ENCODE data around the gene TAT. TPM values are rescaled to one million over a fixed set of nuclear protein-coding genes. Genes with fewer than 3 reads are reported as not detected.

TAT gene
- total RNA-seq, 1 experiment from 2014 or later = not detected

DNA sequence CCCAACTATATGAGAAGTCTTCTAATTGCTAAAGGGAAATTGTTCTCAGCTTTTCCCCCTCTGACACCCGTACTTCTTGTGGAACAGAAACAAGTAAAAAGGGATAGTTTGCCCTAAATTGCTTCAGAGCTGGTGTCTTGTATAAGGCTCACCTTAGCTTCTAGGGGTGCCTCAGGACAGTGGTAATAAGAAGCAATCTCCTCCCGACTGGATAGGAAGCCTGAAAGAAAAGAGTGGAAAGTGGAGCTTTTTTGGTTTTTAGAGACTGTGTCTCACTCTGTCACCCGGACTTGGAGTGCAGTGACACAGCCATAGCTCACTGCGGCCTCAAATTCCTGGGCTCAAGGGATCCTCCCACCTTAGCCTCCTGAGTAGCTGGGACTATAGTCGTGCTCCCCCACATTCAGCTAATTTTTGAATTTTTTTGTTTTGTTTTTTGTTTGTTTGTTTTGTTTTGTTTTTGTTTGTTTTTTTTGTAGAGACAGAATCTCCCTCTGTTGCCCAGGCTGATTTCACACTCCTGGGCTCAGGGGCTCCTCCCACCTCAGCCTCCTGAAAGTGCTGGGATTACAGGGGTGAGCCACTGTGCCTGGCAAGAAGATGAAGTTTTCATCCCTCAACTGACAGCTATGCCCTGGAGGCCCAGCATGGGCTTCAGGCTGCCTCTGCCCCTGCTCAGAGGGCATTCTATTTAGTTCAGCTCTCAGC lies 3.4 kb downstream of the TAT start:
- H3K27ac ChIP-seq (ENCODE audit: low read depth, low read length, poor library complexity, severe bottlenecking) = no peak overlapping the region
- TF ChIP-seq, protein P1, sequence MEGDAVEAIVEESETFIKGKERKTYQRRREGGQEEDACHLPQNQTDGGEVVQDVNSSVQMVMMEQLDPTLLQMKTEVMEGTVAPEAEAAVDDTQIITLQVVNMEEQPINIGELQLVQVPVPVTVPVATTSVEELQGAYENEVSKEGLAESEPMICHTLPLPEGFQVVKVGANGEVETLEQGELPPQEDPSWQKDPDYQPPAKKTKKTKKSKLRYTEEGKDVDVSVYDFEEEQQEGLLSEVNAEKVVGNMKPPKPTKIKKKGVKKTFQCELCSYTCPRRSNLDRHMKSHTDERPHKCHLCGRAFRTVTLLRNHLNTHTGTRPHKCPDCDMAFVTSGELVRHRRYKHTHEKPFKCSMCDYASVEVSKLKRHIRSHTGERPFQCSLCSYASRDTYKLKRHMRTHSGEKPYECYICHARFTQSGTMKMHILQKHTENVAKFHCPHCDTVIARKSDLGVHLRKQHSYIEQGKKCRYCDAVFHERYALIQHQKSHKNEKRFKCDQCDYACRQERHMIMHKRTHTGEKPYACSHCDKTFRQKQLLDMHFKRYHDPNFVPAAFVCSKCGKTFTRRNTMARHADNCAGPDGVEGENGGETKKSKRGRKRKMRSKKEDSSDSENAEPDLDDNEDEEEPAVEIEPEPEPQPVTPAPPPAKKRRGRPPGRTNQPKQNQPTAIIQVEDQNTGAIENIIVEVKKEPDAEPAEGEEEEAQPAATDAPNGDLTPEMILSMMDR (conservative IDR thresholded peaks at IDR 0.05; ENCODE audit: low read depth, low read length) = no peak
- TF ChIP-seq EZH2 (IDR thresholded peaks at IDR 0.05; ENCODE audit: borderline replicate concordance, low read depth, low read length, poor library complexity, severe bottlenecking) = no peak
- H3K27me3 ChIP-seq (replicated peaks; ENCODE audit: insufficient read depth, low read depth, low read length, poor library complexity) = peaks cover 38% of the 10 kb centered on the region
- BruUV-seq (replicated peaks) = no TSS peak
- ChIA-PET CTCF (no interaction called here), POLR2A (ENCODE audit: low non-redundant PET) (interaction anchor here (0.6 kb wide), 1 partner anchor 8 kb away, joined by 3 read pairs; no protein-coding TSS in a partner anchor)
- no peaks in the 10 kb centered on the region for H3K9me3 ChIP-seq (ENCODE audit: low read depth, low read length, poor library complexity, severe bottlenecking)
- intact Hi-C loops (cut with micrococcal nuclease; ENCODE audit: unreplicated experiment) = loop anchor here (5.0 kb wide), 1 partner anchor 39 kb away; no protein-coding TSS in a partner anchor
- DNase-seq (ENCODE audit: low spot score) = no peak
- H3K36me3 ChIP-seq (ENCODE audit: insufficient read depth, low read length, poor library complexity, severe bottlenecking) = no peaks in the 10 kb centered on the region
- no peaks in the 10 kb centered on the region for H3K4me1 ChIP-seq (ENCODE audit: insufficient read depth, low read length, poor library complexity, severe bottlenecking)
- H3K4me3 ChIP-seq (ENCODE audit: low read depth, low read length, poor library complexity, severe bottlenecking) = no peak overlapping the region

DNA sequence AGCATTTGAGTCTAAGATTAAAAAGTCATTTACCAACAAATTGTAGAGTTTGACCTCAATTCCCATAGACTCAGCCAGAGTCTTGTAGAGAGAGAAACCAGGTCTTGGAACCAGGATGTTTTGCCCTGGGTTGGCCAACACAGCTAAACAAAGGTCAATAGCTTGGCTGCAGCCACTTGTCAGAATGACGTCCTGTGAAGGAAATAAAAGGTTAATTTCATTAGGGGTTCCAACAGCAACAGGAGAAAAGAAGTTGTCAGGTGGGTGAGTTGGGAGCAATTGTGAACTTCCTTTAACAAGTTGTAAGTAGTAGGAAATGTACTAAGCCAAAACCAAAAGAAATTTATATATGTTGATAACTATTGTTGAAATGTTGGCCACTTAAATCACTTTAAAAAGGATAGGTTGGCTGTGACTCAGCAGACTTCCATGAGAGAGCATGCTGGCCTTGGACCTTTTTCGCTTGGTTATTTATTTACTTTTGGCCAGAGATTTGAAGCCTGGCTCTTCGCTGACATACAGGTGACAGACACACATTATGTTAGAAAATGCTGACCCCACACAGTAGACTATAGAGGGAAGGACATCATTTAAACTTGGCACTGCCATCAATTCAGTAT lies 4.3 kb downstream of the TAT start:
- no peaks in the 10 kb centered on the region for H3K4me1 ChIP-seq (ENCODE audit: insufficient read depth, low read length, poor library complexity, severe bottlenecking)
- intact Hi-C loops (cut with micrococcal nuclease; ENCODE audit: unreplicated experiment) = loop anchor here (5.0 kb wide), 1 partner anchor 40 kb away; no protein-coding TSS in a partner anchor
- no peak overlapping the region for H3K27ac ChIP-seq (ENCODE audit: low read depth, low read length, poor library complexity, severe bottlenecking)
- DNase-seq (ENCODE audit: low spot score) = no peak
- TF ChIP-seq, protein P1 (conservative IDR thresholded peaks at IDR 0.05; ENCODE audit: low read depth, low read length) = no peak
- TF ChIP-seq EZH2 (IDR thresholded peaks at IDR 0.05; ENCODE audit: borderline replicate concordance, low read depth, low read length, poor library complexity, severe bottlenecking) = no peak
- H3K9me3 ChIP-seq (ENCODE audit: low read depth, low read length, poor library complexity, severe bottlenecking) = no peaks in the 10 kb centered on the region
- peaks cover 30% of the 10 kb centered on the region for H3K27me3 ChIP-seq (replicated peaks; ENCODE audit: insufficient read depth, low read depth, low read length, poor library complexity)
- H3K4me3 ChIP-seq (ENCODE audit: low read depth, low read length, poor library complexity, severe bottlenecking) = no peak overlapping the region
- H3K36me3 ChIP-seq (ENCODE audit: insufficient read depth, low read length, poor library complexity, severe bottlenecking) = no peaks in the 10 kb centered on the region
- POLR2A ChIA-PET (ENCODE audit: low non-redundant PET) = interaction anchor here (0.5 kb wide), 1 partner anchor 26 kb away, joined by 3 read pairs; no protein-coding TSS in a partner anchor
- CTCF ChIA-PET = no interaction called here
- BruUV-seq (replicated peaks) = no TSS peak

DNA sequence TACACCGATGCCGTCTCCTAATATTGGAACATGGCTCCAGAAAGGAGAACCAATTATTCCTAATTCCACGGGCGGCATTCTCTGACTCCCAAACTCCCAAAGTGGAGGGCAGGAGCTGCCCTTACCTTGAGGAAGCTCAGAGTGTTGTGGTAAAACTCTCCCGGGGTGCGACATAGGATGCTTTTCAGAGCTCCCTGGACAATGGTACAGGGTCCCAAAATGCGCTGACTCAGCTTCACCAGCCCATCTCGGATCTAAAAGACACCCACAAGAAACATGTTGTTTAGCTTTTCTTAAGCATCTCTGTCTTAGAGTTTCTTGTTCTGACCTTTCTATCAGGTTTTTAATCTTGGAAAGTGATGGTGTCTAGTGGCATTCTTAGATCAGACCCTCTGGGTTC lies 6.7 kb downstream of the TAT start:
- intact Hi-C loops (cut with micrococcal nuclease; ENCODE audit: unreplicated experiment) = loop anchor here (5.0 kb wide), 1 partner anchor 42 kb away; no protein-coding TSS in a partner anchor
- Histone ChIP-seq H3K27me3 (replicated peaks; ENCODE audit: insufficient read depth, low read depth, low read length, poor library complexity) (peaks cover 5% of the 10 kb centered on the region), H3K27ac (ENCODE audit: low read depth, low read length, poor library complexity, severe bottlenecking) (no peak overlapping the region), H3K4me1 (ENCODE audit: insufficient read depth, low read length, poor library complexity, severe bottlenecking) (peaks cover 5% of the 10 kb centered on the region), H3K36me3 (ENCODE audit: insufficient read depth, low read length, poor library complexity, severe bottlenecking) (no peaks in the 10 kb centered on the region), H3K9me3 (ENCODE audit: low read depth, low read length, poor library complexity, severe bottlenecking) (no peaks in the 10 kb centered on the region), H3K4me3 (ENCODE audit: low read depth, low read length, poor library complexity, severe bottlenecking) (no peak overlapping the region)
- CTCF ChIA-PET = no interaction called here
- DNase-seq (ENCODE audit: low spot score) = no peak
- BruUV-seq (replicated peaks) = no TSS peak
- TF ChIP-seq, protein P1 (conservative IDR thresholded peaks at IDR 0.05; ENCODE audit: low read depth, low read length) = no peak
- TF ChIP-seq EZH2 (IDR thresholded peaks at IDR 0.05; ENCODE audit: borderline replicate concordance, low read depth, low read length, poor library complexity, severe bottlenecking) = no peak
- POLR2A ChIA-PET (ENCODE audit: low non-redundant PET) = no interaction called here

All from A673 (cell line).